Left cardiac atrium (tissue), 4 donors: ENCODE data around the gene MS4A5. TPM values are rescaled to one million over a fixed set of nuclear protein-coding genes. Genes with fewer than 3 reads are reported as not detected.
A peak's percentile ranks its signal among the peaks of the same experiment; 100 is the strongest.

Experiments used
- ATAC-seq, 2 donors: fragments of 200-7000 bp; cut with Tn5 transposase; one replicate each; pipeline ENCODE4 v1.9.1; 2020; ENCODE audit warnings: mild to moderate bottlenecking in 2 of 2, moderate library complexity in 2 of 2
- DNase-seq: peaks from one replicate; pipeline ENCODE4 v3.0.0-alpha.2; 2020
- intact Hi-C, 2 donors: fragments of 100-400 bp; cut with DNase I; formaldehyde crosslinking; loops; one replicate each; pipeline versions ENCODE4 v1.14.1 to v1.15.1; 2022 to 2023
- total RNA-seq, 2 donors: library from RNA; stranded (reverse); fragmentation: NEBNext Ultra II Directional; extraction: Animal tissue kit (Norgen Biotek cat#: 25700); gene quantifications; one replicate each; pipeline ENCODE4 v1.2.1, GENCODE V29; 2021
- donor health status: DM: no; HTN: yes; CAD: no.
- donor health status: DM: no; HTN: yes; CAD: no; lungs with severe emphysema.
- donor health status: DM: yes; HTN: yes; CAD: no.
- donor health status: Dilated cardiomyopathy.

Gene MS4A5
- total RNA-seq, 2 donors from 2014 or later: not detected

DNA sequence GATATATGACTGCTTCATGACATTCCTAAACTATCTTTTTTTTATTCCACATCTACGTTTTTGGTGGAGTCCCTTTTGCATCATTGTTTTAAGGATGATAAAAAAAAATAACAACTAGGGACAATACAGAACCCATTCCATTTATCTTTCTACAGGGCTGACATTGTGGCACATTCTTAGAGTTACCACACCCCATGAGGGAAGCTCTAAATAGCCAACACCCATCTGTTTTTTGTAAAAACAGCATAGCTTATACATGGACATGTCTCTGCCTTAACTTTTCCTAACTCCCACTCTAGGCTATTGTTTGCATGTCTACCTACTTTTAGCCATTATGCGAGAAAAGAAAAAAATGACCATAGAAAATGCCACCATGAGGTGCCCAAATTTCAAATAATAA is 39.5 kb downstream of the MS4A5 start:
- DNase-seq: no peak
- intact Hi-C loops: no loop called here
- ATAC-seq: no peak

- no peak for ATAC-seq
- no peak for DNase-seq
- intact Hi-C loops: no loop called here
Measured at GRCh38 chr11:60469723-60470122, 40.4 kb downstream of the MS4A5 start.

- DNase-seq (no peak), ATAC-seq (no peak)
- intact Hi-C loops: no loop called here
Measured at GRCh38 chr11:60477035-60477445, 47.7 kb downstream of the MS4A5 start.

DNA sequence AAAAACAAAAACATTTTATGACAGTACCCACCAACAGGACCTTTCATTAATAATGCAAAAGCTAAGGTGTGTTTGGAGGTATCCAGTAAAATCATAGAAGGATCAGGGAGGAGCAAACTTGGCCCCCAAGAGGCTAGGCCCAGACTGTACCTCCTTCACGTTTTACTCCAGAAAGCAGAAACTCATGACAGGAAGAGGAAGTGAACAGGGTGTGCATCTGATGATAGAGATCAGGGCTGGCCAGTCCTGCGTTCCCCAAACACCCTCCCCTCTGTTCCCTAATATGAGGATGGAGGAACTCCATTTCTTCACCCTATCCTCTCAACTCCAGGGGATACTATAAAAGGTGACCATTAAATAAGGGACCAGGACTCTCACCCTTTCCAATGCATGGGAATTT is 53.0 kb downstream of the MS4A5 start:
- intact Hi-C loops: no loop called here
- ATAC-seq (peak in 1 of 2 donors; percentile 65), DNase-seq (no peak)

GRCh38 chr11:60485987-60486386 is 56.6 kb downstream of the MS4A5 start:
- ATAC-seq: no peak
- intact Hi-C loops: no loop called here
- no peak for DNase-seq

GRCh38 chr11:60492488-60493009 is 63.2 kb downstream of the MS4A5 start, which contains the start of gene MS4A12:
Gene MS4A12 (plus strand): TSS chr11:60492778. CDS start chr11:60497319, 4,541 bp downstream.
- DNase-seq (no peak), ATAC-seq (no peak)
- intact Hi-C loops: no loop called here

- ATAC-seq (no peak), DNase-seq (no peak)
- intact Hi-C loops: no loop called here
Measured at GRCh38 chr11:60493454-60493853, 64.1 kb downstream of the MS4A5 start.

Other genes with a start within 250 kb of the MS4A5 start
- 100 to 1,000 TPM in 1 of 2 donors, 10 to 100 TPM in 1; 62.5 to 155 TPM for gene MS4A6A, start 246.5 kb upstream of the MS4A5 start, total RNA-seq
- 1 to 10 TPM in 1 of 2 donors, under 1 TPM in 1; 0.52 to 3.1 TPM for gene MS4A4E, start 186.4 kb upstream of the MS4A5 start, total RNA-seq
- 10 to 100 TPM; 26.4 to 43.9 TPM for gene MS4A4A, start 148.9 kb upstream of the MS4A5 start, total RNA-seq
- under 1 TPM in 1 of 2 donors, not detected in 1; 0.47 TPM for gene MS4A6E, start 102.3 kb upstream of the MS4A5 start, total RNA-seq
- gene MS4A7, start 51.0 kb upstream of the MS4A5 start, total RNA-seq: 10 to 100 TPM; 33.1 to 37.1 TPM
- gene MS4A14, start 33.1 kb upstream of the MS4A5 start, total RNA-seq: 1 to 10 TPM; 1.4 to 1.5 TPM
- under 1 TPM; 0.26 to 0.47 TPM for gene MS4A1, start 26.3 kb downstream of the MS4A5 start, total RNA-seq
- gene MS4A12, start 63.2 kb downstream of the MS4A5 start, total RNA-seq: not detected
- gene MS4A13, start 85.8 kb downstream of the MS4A5 start, total RNA-seq: not detected